HCT116 (cell line): ENCODE measurements around the gene XPC.

ENCODE experiments used
- CEBPB ChIP-seq: IDR thresholded peaks from 2 replicates; pipeline ENCODE4 v1.6.1; 2012; ENCODE audit warnings: low read depth
- CTCF ChIP-seq, 3 experiments: fragments of 200-600 bp in 1 of 3; sonication (generic) in 1 of 3; IDR thresholded peaks in 2 of 3; conservative IDR thresholded peaks in 1 of 3; 2 replicates each; pipeline ENCODE4 v1.5.1; 2012 to 2017; ENCODE audit warnings: low read depth in 2 of 3, low read length in 2 of 3, antibody characterized with exemption in 1 of 3, borderline replicate concordance in 1 of 3, control low read depth in 1 of 3, mild to moderate bottlenecking in 1 of 3, mixed read lengths in 1 of 3, mixed run types in 1 of 3, moderate library complexity in 1 of 3; ENCODE audit not compliant: insufficient read depth in 1 of 3
- EZH2phosphoT487 ChIP-seq: fragments of 200-600 bp; IDR thresholded peaks from 2 replicates; pipeline ENCODE4 v1.6.1; 2018; ENCODE audit warnings: antibody characterized with exemption, borderline replicate concordance
- POLR2A ChIP-seq: IDR thresholded peaks from 2 replicates; pipeline ENCODE4 v1.7.0; 2011; ENCODE audit warnings: borderline replicate concordance; ENCODE audit not compliant: insufficient read depth, insufficient read length; ENCODE audit errors: extremely low read depth
- POLR2AphosphoS5 ChIP-seq: IDR thresholded peaks from 2 replicates; pipeline ENCODE4 v1.6.1; 2011; ENCODE audit warnings: mild to moderate bottlenecking, low read depth, low read length, moderate library complexity
- RAD21 ChIP-seq: IDR thresholded peaks from 2 replicates; pipeline ENCODE4 v1.6.1; 2012; ENCODE audit warnings: low read depth, mild to moderate bottlenecking
- ZNF274 ChIP-seq: fragments of 200-500 bp; sonication (Bioruptor generic); IDR thresholded peaks from 2 replicates; pipeline ENCODE4 v1.6.1; 2014; ENCODE audit warnings: mild to moderate bottlenecking, low read depth, low read length, inconsistent platforms
- TF ChIP-seq, protein P1 (sequence below): IDR thresholded peaks from 2 replicates; pipeline ENCODE4 v1.6.1; 2011; ENCODE audit warnings: mild to moderate bottlenecking, low read length, moderate library complexity; ENCODE audit not compliant: insufficient replicate concordance; ENCODE audit errors: extremely low read depth

DNA sequence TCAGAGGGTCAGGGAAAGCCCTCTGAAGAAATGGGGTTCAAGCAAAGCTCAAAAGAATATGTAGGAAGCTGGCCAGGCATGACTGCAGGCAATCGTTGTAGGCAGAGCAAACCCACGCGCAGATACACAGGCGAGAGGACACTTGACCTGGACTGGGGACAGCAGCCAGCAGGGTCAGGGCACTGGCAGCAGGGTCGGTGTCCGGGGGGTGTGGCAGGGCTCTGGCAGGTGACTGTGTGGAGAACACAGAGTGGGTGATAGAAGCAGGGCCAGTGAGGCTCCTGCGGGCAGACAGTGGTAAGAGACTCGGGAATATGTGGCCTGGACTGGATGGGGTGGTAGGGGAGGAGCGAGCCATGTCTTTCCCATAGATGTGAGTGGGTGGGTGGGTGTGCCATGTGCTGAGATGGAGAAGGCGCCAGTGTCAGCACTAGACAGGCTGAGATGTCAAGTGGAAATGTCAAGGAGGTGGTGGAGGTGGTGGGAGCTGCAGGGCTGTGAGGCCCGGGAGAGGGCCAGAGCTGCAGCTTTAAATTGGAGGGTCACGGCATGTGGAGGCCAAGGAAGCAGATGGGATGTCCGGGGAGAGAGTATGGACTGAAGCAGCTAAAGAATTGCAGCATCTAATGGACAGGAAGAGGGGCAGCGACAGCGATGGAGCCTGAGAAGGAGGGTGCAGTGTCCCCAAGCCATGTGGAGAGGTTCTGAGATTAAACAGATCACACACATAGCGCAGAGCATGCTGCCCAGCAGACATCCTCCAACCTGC lies 40.1 kb downstream of the XPC start:
- no peak for TF ChIP-seq CTCF (IDR thresholded peaks at IDR 0.05 in 2 of 3, conservative IDR thresholded peaks at IDR 0.05 in 1 of 3; ENCODE audit: borderline replicate concordance in 1 of 3, insufficient read depth in 1 of 3, low read depth in 2 of 3, low read length in 2 of 3)
- no peak for TF ChIP-seq POLR2A
- TF ChIP-seq RAD21, result no peak
- no peak for TF ChIP-seq CEBPB
- no peak for TF ChIP-seq EZH2phosphoT487
- TF ChIP-seq ZNF274, result no peak
- TF ChIP-seq POLR2AphosphoS5, result no peak
- TF ChIP-seq, protein P1, sequence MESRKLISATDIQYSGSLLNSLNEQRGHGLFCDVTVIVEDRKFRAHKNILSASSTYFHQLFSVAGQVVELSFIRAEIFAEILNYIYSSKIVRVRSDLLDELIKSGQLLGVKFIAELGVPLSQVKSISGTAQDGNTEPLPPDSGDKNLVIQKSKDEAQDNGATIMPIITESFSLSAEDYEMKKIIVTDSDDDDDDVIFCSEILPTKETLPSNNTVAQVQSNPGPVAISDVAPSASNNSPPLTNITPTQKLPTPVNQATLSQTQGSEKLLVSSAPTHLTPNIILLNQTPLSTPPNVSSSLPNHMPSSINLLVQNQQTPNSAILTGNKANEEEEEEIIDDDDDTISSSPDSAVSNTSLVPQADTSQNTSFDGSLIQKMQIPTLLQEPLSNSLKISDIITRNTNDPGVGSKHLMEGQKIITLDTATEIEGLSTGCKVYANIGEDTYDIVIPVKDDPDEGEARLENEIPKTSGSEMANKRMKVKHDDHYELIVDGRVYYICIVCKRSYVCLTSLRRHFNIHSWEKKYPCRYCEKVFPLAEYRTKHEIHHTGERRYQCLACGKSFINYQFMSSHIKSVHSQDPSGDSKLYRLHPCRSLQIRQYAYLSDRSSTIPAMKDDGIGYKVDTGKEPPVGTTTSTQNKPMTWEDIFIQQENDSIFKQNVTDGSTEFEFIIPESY, result no peak
